ENCODE results near the gene CACNA1B. TPM values are rescaled to one million over a fixed set of nuclear protein-coding genes. Genes with fewer than 3 reads are reported as not detected.

The CACNA1B gene
- total and polyA plus RNA-seq, 10 donors, result under 0.01 to 0.09 (median 0.04) TPM; not detected in 4

GRCh38 chr9:138033950-138034349 is 156.4 kb downstream of the CACNA1B start:
- intact Hi-C loops (cut with DNase I; ENCODE audit: low total_unique reads), result no loop called here
- peaks cover 0 to 43% (median 9%) of the 10 kb centered on the region in 7 donors for H3K27me3 ChIP-seq (replicated peaks in 1 of 7)
- no peak for DNase-seq
- no peak for TF ChIP-seq POLR2A (IDR thresholded peaks at IDR 0.05)
- TF ChIP-seq CTCF (IDR thresholded peaks at IDR 0.05 in 8 of 11, conservative IDR thresholded peaks at IDR 0.05 in 3 of 11), result no peak
- TF ChIP-seq POLR2AphosphoS5 (IDR thresholded peaks at IDR 0.05), result no peak
- H3K4me3 ChIP-seq, result no peak overlapping the region
- peaks cover 0 to 10% (median 2%) of the 10 kb centered on the region in 8 donors for H3K9me3 ChIP-seq
- H3K36me3 ChIP-seq, result no peaks in the 10 kb centered on the region
- H3K4me1 ChIP-seq, result no peaks in the 10 kb centered on the region
- no peak overlapping the region for H3K27ac ChIP-seq
- 81 to 92% (median 86%) methylated on average over 4 of the region's 4 CpGs for WGBS, 5 donors

- Histone ChIP-seq H3K27me3 (replicated peaks in 1 of 7) (peaks cover 0 to 44% (median 9%) of the 10 kb centered on the region in 7 donors), H3K9me3 (peaks cover 0 to 10% (median 2%) of the 10 kb centered on the region in 8 donors), H3K4me3 (no peak overlapping the region), H3K36me3 (no peaks in the 10 kb centered on the region), H3K27ac (no peak overlapping the region), H3K4me1 (no peaks in the 10 kb centered on the region)
- DNase-seq, result no peak
- TF ChIP-seq POLR2AphosphoS5 (IDR thresholded peaks at IDR 0.05) (no peak), CTCF (IDR thresholded peaks at IDR 0.05 in 8 of 11, conservative IDR thresholded peaks at IDR 0.05 in 3 of 11) (no peak), POLR2A (IDR thresholded peaks at IDR 0.05) (no peak)
- intact Hi-C loops (cut with DNase I; ENCODE audit: low total_unique reads), result no loop called here
- 77 to 87% (median 80%) methylated on average over 6 of the region's 6 CpGs for WGBS, 5 donors
These were observed 159.6 kb downstream of the CACNA1B start for GRCh38 chr9:138037140-138037539.

GRCh38 chr9:138038244-138038671 is 160.7 kb downstream of the CACNA1B start:
- Histone ChIP-seq H3K9me3 (peaks cover 0 to 2% (median 0%) of the 10 kb centered on the region in 8 donors), H3K36me3 (no peaks in the 10 kb centered on the region), H3K4me1 (no peaks in the 10 kb centered on the region), H3K27ac (no peak overlapping the region), H3K4me3 (no peak overlapping the region), H3K27me3 (replicated peaks in 1 of 7) (peaks cover 0 to 46% (median 0%) of the 10 kb centered on the region in 7 donors)
- intact Hi-C loops (cut with DNase I; ENCODE audit: low total_unique reads), result no loop called here
- 39 to 56% (median 43%) methylated on average over 7 of the region's 7 CpGs for WGBS, 5 donors
- no peak for TF ChIP-seq CTCF (IDR thresholded peaks at IDR 0.05 in 8 of 11, conservative IDR thresholded peaks at IDR 0.05 in 3 of 11)
- no peak for TF ChIP-seq POLR2A (IDR thresholded peaks at IDR 0.05)
- no peak for TF ChIP-seq POLR2AphosphoS5 (IDR thresholded peaks at IDR 0.05)
- DNase-seq, result no peak

- no peaks in the 10 kb centered on the region for H3K4me1 ChIP-seq
- no peak for DNase-seq
- peaks cover 0 to 46% (median 0%) of the 10 kb centered on the region in 7 donors for H3K27me3 ChIP-seq (replicated peaks in 1 of 7)
- intact Hi-C loops (cut with DNase I; ENCODE audit: low total_unique reads), result no loop called here
- H3K4me3 ChIP-seq, result no peak overlapping the region
- WGBS, 5 donors, result 83 to 88% (median 86%) methylated on average over 17 of the region's 17 CpGs
- no peaks in the 10 kb centered on the region for H3K9me3 ChIP-seq
- no peaks in the 10 kb centered on the region for H3K36me3 ChIP-seq
- H3K27ac ChIP-seq, result no peak overlapping the region
- TF ChIP-seq CTCF (IDR thresholded peaks at IDR 0.05 in 8 of 11, conservative IDR thresholded peaks at IDR 0.05 in 3 of 11) (no peak), POLR2AphosphoS5 (IDR thresholded peaks at IDR 0.05) (no peak), POLR2A (IDR thresholded peaks at IDR 0.05) (no peak)
These were observed 163.2 kb downstream of the CACNA1B start for GRCh38 chr9:138040446-138041430.

All from spleen (tissue), 11 donors.